ENCODE measurements around the gene IL18R1. TPM values are rescaled to one million over a fixed set of nuclear protein-coding genes. Genes with fewer than 3 reads are reported as not detected.
"Not testable (repeated sequence)": the region's sequence is repeated elsewhere in the genome, so short reads cannot be mapped to it uniquely, and the experiment has no call there.

The IL18R1 gene
- total and polyA plus RNA-seq, 2 experiments from 2014 or later = 19.7 to 25.5 TPM

GRCh38 chr2:102317715-102318114 lies 37.9 kb upstream of the IL18R1 start:
- Histone ChIP-seq H3K4me3 (no peak overlapping the region), H3K9me3 (ENCODE audit: low read depth) (no peaks in the 10 kb centered on the region), H3K4me1 (ENCODE audit: insufficient read depth) (no peaks in the 10 kb centered on the region), H3K9me2 (replicated peaks; ENCODE audit: insufficient read depth) (no peaks in the 10 kb centered on the region), H3K79me2 (no peaks in the 10 kb centered on the region), H3K27me3 (no peaks in the 10 kb centered on the region), H4K20me1 (ENCODE audit: insufficient read depth, poor library complexity, severe bottlenecking) (no peaks in the 10 kb centered on the region), H3K27ac (no peak overlapping the region), H3K4me2 (no peak overlapping the region), H2AFZ (no peak overlapping the region), H3K36me3 (replicated peaks; ENCODE audit: insufficient read depth, low read depth) (no peaks in the 10 kb centered on the region)
- 18% methylated on average over 2 of the region's 2 CpGs for WGBS (ENCODE audit: low lambda C conversion rate, missing lambda C conversion rate)
- no peak for TF ChIP-seq CTCF (IDR thresholded peaks at IDR 0.05; ENCODE audit: poor library complexity)
- TF ChIP-seq EZH2phosphoT487 (IDR thresholded peaks at IDR 0.05; ENCODE audit: low read depth, severe bottlenecking, unreplicated experiment) = no peak
- TF ChIP-seq EZH2 (IDR thresholded peaks at IDR 0.05; ENCODE audit: borderline replicate concordance) = no peak
- DNase-seq (ENCODE audit: low spot score) = no peak

GRCh38 chr2:102318437-102318836 lies 37.2 kb upstream of the IL18R1 start:
- Histone ChIP-seq H3K27ac (no peak overlapping the region), H3K9me2 (replicated peaks; ENCODE audit: insufficient read depth) (no peaks in the 10 kb centered on the region), H3K36me3 (replicated peaks; ENCODE audit: insufficient read depth, low read depth) (no peaks in the 10 kb centered on the region), H3K27me3 (no peaks in the 10 kb centered on the region), H4K20me1 (ENCODE audit: insufficient read depth, poor library complexity, severe bottlenecking) (no peaks in the 10 kb centered on the region), H3K4me1 (ENCODE audit: insufficient read depth) (no peaks in the 10 kb centered on the region), H3K4me3 (no peak overlapping the region), H3K4me2 (no peak overlapping the region), H2AFZ (no peak overlapping the region), H3K9me3 (ENCODE audit: low read depth) (no peaks in the 10 kb centered on the region), H3K79me2 (no peaks in the 10 kb centered on the region)
- no peak for TF ChIP-seq EZH2phosphoT487 (IDR thresholded peaks at IDR 0.05; ENCODE audit: low read depth, severe bottlenecking, unreplicated experiment)
- no peak for TF ChIP-seq CTCF (IDR thresholded peaks at IDR 0.05; ENCODE audit: poor library complexity)
- no peak for TF ChIP-seq EZH2 (IDR thresholded peaks at IDR 0.05; ENCODE audit: borderline replicate concordance)
- WGBS (ENCODE audit: low lambda C conversion rate, missing lambda C conversion rate) = 85% methylated on average over 2 of the region's 2 CpGs
- no peak for DNase-seq (ENCODE audit: low spot score)

- no peak for DNase-seq (ENCODE audit: low spot score)
- TF ChIP-seq EZH2 (IDR thresholded peaks at IDR 0.05; ENCODE audit: borderline replicate concordance) (no peak), CTCF (IDR thresholded peaks at IDR 0.05; ENCODE audit: poor library complexity) (no peak), EZH2phosphoT487 (IDR thresholded peaks at IDR 0.05; ENCODE audit: low read depth, severe bottlenecking, unreplicated experiment) (no peak)
- WGBS (ENCODE audit: low lambda C conversion rate, missing lambda C conversion rate) = 85% methylated on average over 6 of the region's 6 CpGs
- Histone ChIP-seq H3K9me3 (ENCODE audit: low read depth) (no peaks in the 10 kb centered on the region), H3K9me2 (replicated peaks; ENCODE audit: insufficient read depth) (no peaks in the 10 kb centered on the region), H3K4me3 (no peak overlapping the region), H4K20me1 (ENCODE audit: insufficient read depth, poor library complexity, severe bottlenecking) (no peaks in the 10 kb centered on the region), H3K79me2 (no peaks in the 10 kb centered on the region), H2AFZ (no peak overlapping the region), H3K27ac (no peak overlapping the region), H3K4me1 (ENCODE audit: insufficient read depth) (no peaks in the 10 kb centered on the region), H3K4me2 (no peak overlapping the region), H3K27me3 (no peaks in the 10 kb centered on the region), H3K36me3 (replicated peaks; ENCODE audit: insufficient read depth, low read depth) (no peaks in the 10 kb centered on the region)
These were observed 33.5 kb upstream of the IL18R1 start for GRCh38 chr2:102321941-102322719.

GRCh38 chr2:102324914-102325313 lies 30.7 kb upstream of the IL18R1 start:
- not testable (repeated sequence) for H3K9me2 ChIP-seq (replicated peaks; ENCODE audit: insufficient read depth); H3K4me3 ChIP-seq; H3K4me1 ChIP-seq (ENCODE audit: insufficient read depth); H3K36me3 ChIP-seq (replicated peaks; ENCODE audit: insufficient read depth, low read depth); H3K79me2 ChIP-seq; DNase-seq (ENCODE audit: low spot score); H4K20me1 ChIP-seq (ENCODE audit: insufficient read depth, poor library complexity, severe bottlenecking); H3K9me3 ChIP-seq (ENCODE audit: low read depth); H3K4me2 ChIP-seq; H3K27me3 ChIP-seq; H3K27ac ChIP-seq; H2AFZ ChIP-seq
- WGBS (ENCODE audit: low lambda C conversion rate, missing lambda C conversion rate) = 82% methylated on average over 5 of the region's 5 CpGs

All from hepatocyte (in vitro differentiated cells).